Mesendoderm (in vitro differentiated cells): ENCODE measurements around the gene CACNA1H.
"Not testable (repeated sequence)": the region's sequence is repeated elsewhere in the genome, so short reads cannot be mapped to it uniquely, and the experiment has no call there.

Experiments
- DNase-seq: peaks from one replicate; pipeline ENCODE4 v3.0.0; 2013
- H2AK5ac ChIP-seq: 2 replicates; pipeline ENCODE4 v1.6.1; 2013; ENCODE audit warnings: low read length, inconsistent platforms
- H2BK120ac ChIP-seq: 2 replicates; pipeline ENCODE4 v1.6.1; 2013; ENCODE audit warnings: low read depth, mild to moderate bottlenecking, low read length, moderate library complexity, mixed read lengths
- H2BK15ac ChIP-seq: replicated peaks from 2 replicates; pipeline ENCODE4 v1.6.1; 2013; ENCODE audit warnings: low read depth, mild to moderate bottlenecking, moderate library complexity
- H2BK5ac ChIP-seq: 2 replicates; pipeline ENCODE4 v1.6.1; 2013; ENCODE audit warnings: low read length, inconsistent platforms
- H3K18ac ChIP-seq: 2 replicates; pipeline ENCODE4 v1.6.1; 2013; ENCODE audit warnings: mild to moderate bottlenecking, low read length, mixed read lengths
- H3K23ac ChIP-seq: one replicate; pipeline ENCODE4 v1.6.1; 2013; ENCODE audit warnings: low read length
- H3K27ac ChIP-seq: 2 replicates; pipeline ENCODE4 v1.5.1; 2013; ENCODE audit warnings: low read depth, mild to moderate bottlenecking, inconsistent platforms, low read length, moderate library complexity
- H3K27me3 ChIP-seq: 2 replicates; pipeline ENCODE4 v1.6.1; 2013; ENCODE audit warnings: low read length, control low read depth, mild to moderate bottlenecking, inconsistent platforms; ENCODE audit not compliant: insufficient read depth, poor library complexity
- H3K36me3 ChIP-seq: 2 replicates; pipeline ENCODE4 v1.6.1; 2013; ENCODE audit warnings: low read length, inconsistent platforms; ENCODE audit not compliant: control insufficient read depth, insufficient read depth
- H3K4ac ChIP-seq: one replicate; pipeline ENCODE4 v1.6.1; 2013; ENCODE audit warnings: low read depth, mild to moderate bottlenecking, low read length, moderate library complexity
- H3K4me1 ChIP-seq: 2 replicates; pipeline ENCODE4 v1.6.1; 2013; ENCODE audit warnings: low read depth, low read length, inconsistent platforms; ENCODE audit not compliant: control insufficient read depth
- H3K4me2 ChIP-seq: 2 replicates; pipeline ENCODE4 v1.6.1; 2013; ENCODE audit warnings: low read length
- H3K4me3 ChIP-seq: 2 replicates; pipeline ENCODE4 v1.5.1; 2013; ENCODE audit warnings: mild to moderate bottlenecking, low read length
- H3K56ac ChIP-seq: one replicate; pipeline ENCODE4 v1.6.1; 2013; ENCODE audit warnings: low read length
- H3K79me1 ChIP-seq: 2 replicates; pipeline ENCODE4 v1.6.1; 2013; ENCODE audit warnings: low read length, inconsistent platforms
- H3K79me2 ChIP-seq: 2 replicates; pipeline ENCODE4 v1.6.1; 2013; ENCODE audit warnings: mild to moderate bottlenecking, low read length; ENCODE audit not compliant: control insufficient read depth, insufficient read depth
- H3K9ac ChIP-seq: 2 replicates; pipeline ENCODE4 v1.6.1; 2013; ENCODE audit warnings: low read length, inconsistent platforms
- H4K5ac ChIP-seq: one replicate; pipeline ENCODE4 v1.6.1; 2013; ENCODE audit warnings: low read length
- H4K8ac ChIP-seq: one replicate; pipeline ENCODE4 v1.6.1; 2013; ENCODE audit warnings: low read depth, mild to moderate bottlenecking, control low read depth, low read length, moderate library complexity
- WGBS: extraction: QIAGEN DNeasy Blood & Tissue Kit; methylation state at CpG from one replicate; pipeline ENCODE4 v1.1.7; 2013; ENCODE audit warnings: low lambda C conversion rate, missing lambda C conversion rate; ENCODE audit not compliant: insufficient coverage; ENCODE audit errors: extremely low coverage; 5-methylcytosine and 5-hydroxymethylcytosine counted together

CACNA1H gene

DNA sequence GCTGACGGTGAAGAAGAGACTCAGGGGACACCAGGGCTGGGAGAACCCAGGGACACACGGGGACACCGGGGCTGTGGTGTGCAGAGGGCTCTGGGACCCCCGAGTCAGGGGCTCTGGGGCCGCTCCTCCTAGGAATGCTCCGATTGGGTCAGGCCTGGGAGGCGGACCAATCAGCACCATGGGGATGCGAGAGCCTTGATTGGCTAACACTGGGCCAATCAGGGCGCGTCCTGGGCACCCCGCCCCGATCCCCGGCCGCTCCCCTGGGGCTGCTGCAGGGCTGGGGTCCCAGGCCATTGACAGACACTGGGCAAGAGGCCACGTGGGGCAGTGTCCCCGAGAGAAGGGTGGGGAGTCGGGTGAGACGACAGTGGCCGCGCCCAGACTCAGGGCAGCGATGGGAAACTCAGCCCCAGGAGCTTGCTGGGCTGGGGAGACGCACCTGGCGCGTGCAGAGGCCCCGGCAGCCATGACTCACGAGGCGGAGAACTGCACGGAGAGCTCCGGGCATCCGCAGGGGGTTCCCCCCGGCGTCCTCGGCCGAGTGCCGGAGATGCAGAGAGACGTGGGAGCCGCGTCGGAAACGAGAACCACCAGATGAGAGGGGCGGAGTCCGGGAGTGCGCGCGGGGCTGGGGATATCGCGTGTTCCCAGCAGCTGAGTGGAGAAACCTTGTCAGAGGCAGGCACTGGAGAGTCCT lies 79.3 kb downstream of the CACNA1H start:
- H2BK120ac ChIP-seq, H2BK5ac ChIP-seq, H2BK15ac ChIP-seq, H3K56ac ChIP-seq, H3K79me2 ChIP-seq, H3K18ac ChIP-seq, H3K4me2 ChIP-seq, DNase-seq, H3K4me3 ChIP-seq, H3K9ac ChIP-seq, H4K8ac ChIP-seq, H3K79me1 ChIP-seq, H3K4me1 ChIP-seq, H3K27ac ChIP-seq, H3K27me3 ChIP-seq, H3K23ac ChIP-seq, H3K36me3 ChIP-seq, H2AK5ac ChIP-seq, H3K4ac ChIP-seq, H4K5ac ChIP-seq: not testable (repeated sequence)
- WGBS: no CpG with 5 or more reads among the region's 47 CpGs

DNA sequence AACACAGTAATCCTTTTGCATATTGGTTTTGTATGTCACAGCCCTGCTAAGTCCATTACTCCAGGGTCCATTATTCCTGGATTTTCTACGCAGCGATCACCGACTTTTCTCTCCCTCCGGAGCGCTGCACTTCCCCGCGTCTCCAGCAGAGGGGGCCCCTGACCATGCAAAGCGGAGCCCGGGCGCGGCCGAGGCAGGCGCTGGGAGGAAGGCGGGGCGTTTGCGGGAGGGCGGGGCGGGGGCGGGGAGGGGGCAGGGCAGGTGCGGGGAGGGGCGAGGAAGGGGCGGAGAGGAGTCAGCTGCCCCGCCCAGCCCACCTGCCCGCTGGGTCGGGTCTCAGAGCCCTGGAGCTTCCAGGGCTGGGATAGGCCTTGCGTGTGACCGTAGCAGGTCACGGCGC lies 83.8 kb downstream of the CACNA1H start:
- H3K18ac ChIP-seq, H3K27me3 ChIP-seq, H4K5ac ChIP-seq, H2AK5ac ChIP-seq, H2BK120ac ChIP-seq, H3K56ac ChIP-seq, H3K79me1 ChIP-seq, H4K8ac ChIP-seq, H3K36me3 ChIP-seq, H3K9ac ChIP-seq, H2BK15ac ChIP-seq, H3K4me1 ChIP-seq, H3K4me2 ChIP-seq, H3K79me2 ChIP-seq, H3K27ac ChIP-seq, H3K4ac ChIP-seq, DNase-seq, H3K4me3 ChIP-seq, H3K23ac ChIP-seq, H2BK5ac ChIP-seq: not testable (repeated sequence)
- no CpG with 5 or more reads among the region's 29 CpGs for WGBS

DNA sequence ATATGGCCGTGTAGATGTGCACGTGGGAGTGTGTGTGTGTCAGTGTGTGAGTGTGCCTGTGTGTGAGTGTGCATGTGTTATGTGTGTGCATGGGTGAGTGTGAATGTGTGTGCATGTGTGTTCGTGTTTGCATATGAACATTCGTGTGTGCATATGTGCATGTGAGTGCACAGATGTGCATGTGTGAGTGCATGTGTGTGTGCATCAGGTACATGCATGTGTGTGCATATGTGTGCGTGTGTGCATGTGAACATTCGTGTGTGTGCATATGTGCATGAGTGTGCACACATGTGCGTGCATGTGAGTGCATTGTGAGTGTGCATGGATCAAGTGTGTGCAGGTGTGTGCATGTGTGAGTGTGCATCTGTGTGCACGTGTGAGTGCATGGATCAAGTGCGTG lies 85.1 kb downstream of the CACNA1H start:
- no peak overlapping the region for H3K23ac ChIP-seq
- no peak overlapping the region for H3K56ac ChIP-seq
- no peaks in the 10 kb centered on the region for H3K79me1 ChIP-seq
- H3K36me3 ChIP-seq: no peaks in the 10 kb centered on the region
- no peak overlapping the region for H4K8ac ChIP-seq
- no peak overlapping the region for H4K5ac ChIP-seq
- no peak overlapping the region for H2AK5ac ChIP-seq
- DNase-seq: no peak
- no peaks in the 10 kb centered on the region for H3K27me3 ChIP-seq
- H3K79me2 ChIP-seq: no peaks in the 10 kb centered on the region
- no peak overlapping the region for H3K4me2 ChIP-seq
- WGBS: no CpG with 5 or more reads among the region's 9 CpGs
- H3K9ac ChIP-seq: no peak overlapping the region
- no peak overlapping the region for H3K4ac ChIP-seq
- H3K18ac ChIP-seq: no peak overlapping the region
- H2BK5ac ChIP-seq: no peak overlapping the region
- H3K4me3 ChIP-seq: no peak overlapping the region
- H3K4me1 ChIP-seq: no peaks in the 10 kb centered on the region
- H2BK15ac ChIP-seq: no peak overlapping the region
- no peak overlapping the region for H3K27ac ChIP-seq
- no peak overlapping the region for H2BK120ac ChIP-seq

DNA sequence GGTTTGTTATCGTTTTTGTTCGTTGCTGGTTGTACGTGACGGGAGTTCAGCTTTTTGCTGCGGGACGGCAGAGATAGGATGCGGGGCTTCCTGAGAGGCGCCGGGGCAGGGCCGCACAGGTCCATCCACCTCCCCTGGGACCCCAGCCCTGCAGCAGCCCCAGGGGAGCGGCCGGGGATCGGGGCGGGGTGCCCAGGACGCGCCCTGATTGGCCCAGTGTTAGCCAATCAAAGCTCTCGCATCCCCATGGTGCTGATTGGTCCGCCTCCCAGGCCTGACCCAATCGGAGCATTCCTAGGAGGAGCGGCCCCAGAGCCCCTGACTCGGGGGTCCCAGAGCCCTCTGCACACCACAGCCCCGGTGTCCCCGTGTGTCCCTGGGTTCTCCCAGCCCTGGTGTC lies 86.0 kb downstream of the CACNA1H start:
- H2BK5ac ChIP-seq, H3K4me1 ChIP-seq, H3K4me3 ChIP-seq, DNase-seq, H3K23ac ChIP-seq, H3K36me3 ChIP-seq, H2BK15ac ChIP-seq, H3K9ac ChIP-seq, H3K56ac ChIP-seq, H2AK5ac ChIP-seq, H3K27me3 ChIP-seq, H3K4me2 ChIP-seq, H3K18ac ChIP-seq, H3K27ac ChIP-seq, H3K79me2 ChIP-seq, H2BK120ac ChIP-seq, H4K8ac ChIP-seq, H3K4ac ChIP-seq, H4K5ac ChIP-seq, H3K79me1 ChIP-seq: not testable (repeated sequence)
- WGBS: no CpG with 5 or more reads among the region's 23 CpGs

DNA sequence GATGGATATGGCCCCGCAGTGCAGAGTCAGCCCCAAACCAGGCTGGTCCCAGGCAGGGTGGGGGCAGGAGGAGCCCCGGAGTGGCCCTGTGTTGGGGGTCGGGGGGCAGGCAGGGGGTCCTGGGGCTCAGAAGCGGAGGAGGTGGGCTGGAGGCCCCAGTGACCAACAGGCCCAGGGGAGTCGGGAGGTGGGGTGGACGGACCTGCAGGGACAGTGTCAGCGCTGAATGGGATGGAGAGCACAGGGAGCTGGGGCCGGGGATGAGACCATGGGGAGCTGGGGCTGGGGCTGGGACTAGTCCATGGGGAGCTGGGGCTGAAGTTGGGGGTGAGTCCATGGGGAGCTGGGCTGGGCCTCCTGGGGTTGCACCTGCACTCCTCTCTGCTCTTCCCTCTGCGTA lies 86.7 kb downstream of the CACNA1H start:
- not testable (repeated sequence) for H3K9ac ChIP-seq, DNase-seq, H2AK5ac ChIP-seq, H3K4me2 ChIP-seq, H3K27ac ChIP-seq, H2BK120ac ChIP-seq, H4K5ac ChIP-seq, H3K4ac ChIP-seq, H3K79me1 ChIP-seq, H3K36me3 ChIP-seq, H3K4me3 ChIP-seq, H3K27me3 ChIP-seq, H3K56ac ChIP-seq, H3K4me1 ChIP-seq, H3K23ac ChIP-seq, H3K79me2 ChIP-seq, H4K8ac ChIP-seq, H3K18ac ChIP-seq, H2BK5ac ChIP-seq, H2BK15ac ChIP-seq
- WGBS: no CpG with 5 or more reads among the region's 9 CpGs

DNA sequence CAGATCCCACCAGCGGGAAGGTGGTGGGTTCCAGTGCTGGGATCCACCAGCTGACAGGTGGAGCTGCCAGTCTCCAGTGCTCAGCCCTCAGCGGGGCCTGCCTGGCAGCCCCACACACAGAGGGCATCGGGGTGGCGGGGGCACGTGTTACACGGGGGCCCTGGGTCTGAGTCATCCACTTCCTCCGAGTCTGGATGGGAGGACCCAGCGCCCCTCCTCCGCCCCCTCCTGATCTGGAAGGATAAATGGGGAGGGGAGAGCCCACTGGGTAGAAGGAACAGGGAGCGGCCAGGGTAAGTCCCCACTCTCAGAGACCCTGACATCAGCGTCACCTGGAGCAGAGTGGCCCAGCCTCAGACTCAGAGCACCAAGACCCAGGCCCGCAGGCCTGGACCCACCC lies 87.5 kb downstream of the CACNA1H start, which contains the start of gene TPSAB1:
TPSAB1 (plus strand) TSS at position 270 of the 400 bp plus-strand sequence. CDS start 234 bp downstream, outside the sequence.
- not testable (repeated sequence) for H3K27ac ChIP-seq, H4K5ac ChIP-seq, H4K8ac ChIP-seq, DNase-seq, H3K23ac ChIP-seq, H2BK120ac ChIP-seq, H3K56ac ChIP-seq, H3K4me1 ChIP-seq, H3K79me2 ChIP-seq, H3K4me3 ChIP-seq, H3K36me3 ChIP-seq, H3K27me3 ChIP-seq, H2BK15ac ChIP-seq, H3K9ac ChIP-seq, H2AK5ac ChIP-seq, H2BK5ac ChIP-seq, H3K79me1 ChIP-seq, H3K4ac ChIP-seq, H3K4me2 ChIP-seq, H3K18ac ChIP-seq
- no CpG with 5 or more reads among the region's 12 CpGs for WGBS
